ENCODE results near the gene FAM78A. TPM values are rescaled to one million over a fixed set of nuclear protein-coding genes. Genes with fewer than 3 reads are reported as not detected.

Gene FAM78A
- total and polyA plus RNA-seq, 2 of the 8 experiments (the other 6 are each of a cell fraction or from before 2014, with no cell fraction given): 3.1 TPM

GRCh38 chr9:131277287-131277909, 1.1 kb upstream of the FAM78A start (continued):
- TF ChIP-seq SUZ12 (IDR thresholded peaks at IDR 0.05; ENCODE audit: low read length): 0 out of 2 replicates have a peak, but pooled peaks have one; percentile 33
- TF ChIP-seq JUND (IDR thresholded peaks at IDR 0.05; ENCODE audit: low read length): no peak
- peak; percentile 49 for TF ChIP-seq EZH2 (IDR thresholded peaks at IDR 0.05; ENCODE audit: low read depth, low read length, severe bottlenecking)
- TF ChIP-seq TCF12 (IDR thresholded peaks at IDR 0.05; ENCODE audit: low read depth, low read length): no peak
- TF ChIP-seq RBBP5 (IDR thresholded peaks at IDR 0.05; ENCODE audit: borderline replicate concordance, low read depth, low read length): 0 out of 2 replicates have a peak, but pooled peaks have one; percentile 40
- TF ChIP-seq NANOG (IDR thresholded peaks at IDR 0.05; ENCODE audit: insufficient read depth, low read depth, low read length, poor library complexity, severe bottlenecking): no peak
- TF ChIP-seq, protein P1, sequence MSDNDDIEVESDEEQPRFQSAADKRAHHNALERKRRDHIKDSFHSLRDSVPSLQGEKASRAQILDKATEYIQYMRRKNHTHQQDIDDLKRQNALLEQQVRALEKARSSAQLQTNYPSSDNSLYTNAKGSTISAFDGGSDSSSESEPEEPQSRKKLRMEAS (IDR thresholded peaks at IDR 0.05): no peak
- no peak for TF ChIP-seq ASH2L (IDR thresholded peaks at IDR 0.05; ENCODE audit: low read length)
- TF ChIP-seq GABPA (IDR thresholded peaks at IDR 0.05; ENCODE audit: borderline replicate concordance, insufficient read depth, low read length): no peak
- no peak for TF ChIP-seq RFX5 (IDR thresholded peaks at IDR 0.05; ENCODE audit: borderline replicate concordance, low read depth, low read length)
- no peak for TF ChIP-seq MAFK (IDR thresholded peaks at IDR 0.05; ENCODE audit: low read depth, low read length)
- TF ChIP-seq ZNF274 (IDR thresholded peaks at IDR 0.05; ENCODE audit: borderline replicate concordance, extremely low read depth, low read length): no peak
- TF ChIP-seq RXRA (IDR thresholded peaks at IDR 0.05; ENCODE audit: insufficient read depth, low read depth, low read length): no peak
- 0 out of 2 replicates have a peak, but pooled peaks have one; percentile 18 for TF ChIP-seq PHF8 (conservative IDR thresholded peaks at IDR 0.05; ENCODE audit: low read depth, low read length)
- no peak for TF ChIP-seq CHD1 (IDR thresholded peaks at IDR 0.05; ENCODE audit: low read depth, low read length)

All from H1 (cell line).